HCT116 (cell line): ENCODE measurements around the gene GPX3. TPM values are rescaled to one million over a fixed set of nuclear protein-coding genes. Genes with fewer than 3 reads are reported as not detected.

Source experiments
- ATAC-seq: fragments of 200-7000 bp; cut with Tn5 transposase; 2 replicates; pipeline ENCODE4 v1.9.1; 2020; ENCODE audit warnings: mild to moderate bottlenecking, moderate library complexity
- BruUV-seq: library from RNA; stranded (reverse); fragments of 400-500 nt; replicated peaks from 2 replicates; lab custom pipeline; 2021; lab: Mats Ljungman, UMichigan
- CTCF ChIA-PET: fragments of 300-600 bp; sonication (Branson Sonifier 250); formaldehyde crosslinking; loops from one replicate; lab custom pipeline; 2021; ENCODE audit warnings: antibody characterized with exemption; lab: Charles Lee
- POLR2A ChIA-PET: fragments of 300-600, 350-600 bp; sonication (Branson Sonifier 250); formaldehyde crosslinking; loops from one replicate; lab custom pipeline; 2021; ENCODE audit warnings: antibody characterized with exemption; lab: Charles Lee
- RAD21 ChIA-PET, 2 experiments: fragments of 300-600 bp; sonication (Branson Sonifier 250); formaldehyde crosslinking; loops; one replicate each; lab custom pipeline; 2023; ENCODE audit warnings: low total read pairs in 2 of 2; ENCODE audit not compliant: uncharacterized antibody in 2 of 2, unreplicated experiment in 2 of 2, low non-redundant PET in 1 of 2; lab: Charles Lee
- DNase-seq: peaks from one replicate; pipeline ENCODE4 v3.0.0-alpha.2; 2010; ENCODE audit warnings: low read depth, low spot score
- H2AFZ ChIP-seq: fragments of 200-600 bp; shearing (Covaris generic), sonication (generic); 2 replicates; pipeline ENCODE4 v1.6.1; 2017; ENCODE audit warnings: low read depth, mixed run types, mixed read lengths, antibody characterized with exemption, low read length; ENCODE audit not compliant: poor library complexity, severe bottlenecking
- H3K27ac ChIP-seq: 2 replicates; pipeline ENCODE4 v1.5.1; 2012; ENCODE audit warnings: low read depth, low read length
- H3K27me3 ChIP-seq: fragments of 200-600 bp; sonication (generic); 2 replicates; pipeline ENCODE4 v1.6.1; 2016; ENCODE audit warnings: mixed run types, low read length, mixed read lengths; ENCODE audit not compliant: insufficient read depth
- H3K36me3 ChIP-seq, 2 experiments: fragments of 200-500 bp in 1 of 2; fragments of 200-600 bp in 1 of 2; sonication (Bioruptor generic) in 1 of 2; sonication (generic) in 1 of 2; 2 replicates each; pipeline versions ENCODE4 v1.5.1 to v1.6.1; 2014 to 2016; ENCODE audit warnings: low read length in 2 of 2, inconsistent platforms in 1 of 2, mixed read lengths in 1 of 2, mixed run types in 1 of 2; ENCODE audit not compliant: insufficient read depth in 2 of 2, control insufficient read depth in 1 of 2
- H3K4me1 ChIP-seq, 2 experiments: fragments of 200-600 bp in 1 of 2; sonication (generic) in 1 of 2; 2 replicates each; pipeline versions ENCODE4 v1.5.1 to v1.6.1; 2012 to 2017; ENCODE audit warnings: low read length in 2 of 2, inconsistent platforms in 1 of 2, mild to moderate bottlenecking in 1 of 2, mixed read lengths in 1 of 2, mixed run types in 1 of 2, moderate library complexity in 1 of 2; ENCODE audit not compliant: insufficient read depth in 2 of 2, control insufficient read depth in 1 of 2
- H3K4me2 ChIP-seq: fragments of 200-600 bp; sonication (generic); 2 replicates; pipeline ENCODE4 v1.6.1; 2017; ENCODE audit warnings: mixed run types, low read length, mixed read lengths
- H3K4me3 ChIP-seq, 2 experiments: fragments of 200-600 bp in 1 of 2; sonication (generic) in 1 of 2; replicated peaks in 1 of 2; 2 replicates each; pipeline ENCODE4 v1.5.1; 2011 to 2016; ENCODE audit warnings: low read length in 2 of 2, control low read depth in 1 of 2, low read depth in 1 of 2, mild to moderate bottlenecking in 1 of 2, mixed read lengths in 1 of 2, mixed run types in 1 of 2
- H3K79me2 ChIP-seq: fragments of 200-600 bp; sonication (generic); 2 replicates; pipeline ENCODE4 v1.6.1; 2017; ENCODE audit warnings: mild to moderate bottlenecking, mixed run types, low read length, moderate library complexity, mixed read lengths; ENCODE audit not compliant: insufficient read depth
- H3K9ac ChIP-seq: fragments of 200-600 bp; sonication (generic); 2 replicates; pipeline ENCODE4 v1.6.1; 2016; ENCODE audit warnings: low read length, mixed read lengths
- H3K9me2 ChIP-seq: fragments of 200-600 bp; sonication (generic), shearing (Covaris generic); 2 replicates; pipeline ENCODE4 v1.6.1; 2017; ENCODE audit warnings: mixed run types, mild to moderate bottlenecking, moderate library complexity; ENCODE audit not compliant: insufficient read depth
- H3K9me3 ChIP-seq, 2 experiments: fragments of 200-500 bp in 1 of 2; fragments of 200-600 bp in 1 of 2; sonication (Bioruptor generic) in 1 of 2; sonication (generic) in 1 of 2; 2 replicates each; pipeline ENCODE4 v1.6.1; 2014 to 2017; ENCODE audit warnings: low read length in 2 of 2, mixed read lengths in 2 of 2, inconsistent platforms in 1 of 2, low read depth in 1 of 2, mild to moderate bottlenecking in 1 of 2, mixed run types in 1 of 2, moderate library complexity in 1 of 2; ENCODE audit not compliant: control insufficient read depth in 1 of 2, insufficient read depth in 1 of 2
- H4K20me1 ChIP-seq: fragments of 200-600 bp; sonication (generic), shearing (Covaris generic); 2 replicates; pipeline ENCODE4 v1.6.1; 2017; ENCODE audit warnings: mixed run types, mild to moderate bottlenecking, moderate library complexity; ENCODE audit not compliant: insufficient read depth
- CEBPB ChIP-seq: IDR thresholded peaks from 2 replicates; pipeline ENCODE4 v1.6.1; 2012; ENCODE audit warnings: low read depth
- CTCF ChIP-seq, 3 experiments: fragments of 200-600 bp in 1 of 3; sonication (generic) in 1 of 3; IDR thresholded peaks in 2 of 3; conservative IDR thresholded peaks in 1 of 3; 2 replicates each; pipeline ENCODE4 v1.5.1; 2012 to 2017; ENCODE audit warnings: low read depth in 2 of 3, low read length in 2 of 3, antibody characterized with exemption in 1 of 3, borderline replicate concordance in 1 of 3, control low read depth in 1 of 3, mild to moderate bottlenecking in 1 of 3, mixed read lengths in 1 of 3, mixed run types in 1 of 3, moderate library complexity in 1 of 3; ENCODE audit not compliant: insufficient read depth in 1 of 3
- EGR1 ChIP-seq: IDR thresholded peaks from 2 replicates; pipeline ENCODE4 v1.6.1; 2012; ENCODE audit warnings: low read depth
- ELF1 ChIP-seq: IDR thresholded peaks from 2 replicates; pipeline ENCODE4 v1.6.1; 2012; ENCODE audit warnings: low read depth, borderline replicate concordance
- EZH2phosphoT487 ChIP-seq: fragments of 200-600 bp; IDR thresholded peaks from 2 replicates; pipeline ENCODE4 v1.6.1; 2018; ENCODE audit warnings: antibody characterized with exemption, borderline replicate concordance
- FOSL1 ChIP-seq: IDR thresholded peaks from 2 replicates; pipeline ENCODE4 v1.6.1; 2012; ENCODE audit warnings: low read depth
- REST ChIP-seq: IDR thresholded peaks from 2 replicates; pipeline ENCODE4 v1.6.1; 2012; ENCODE audit warnings: low read depth
- SRF ChIP-seq: IDR thresholded peaks from 2 replicates; pipeline ENCODE4 v1.6.1; 2012; ENCODE audit warnings: low read depth
- intact Hi-C: fragments of 100-400 bp; cut with micrococcal nuclease; formaldehyde crosslinking; loops from 2 replicates; pipeline ENCODE4 v1.10.0; 2022
- total RNA-seq: library from RNA; stranded (reverse); gene quantifications from one replicate; pipeline ENCODE4 v1.2.1, GENCODE V29; 2021; ENCODE audit not compliant: unreplicated experiment

The GPX3 gene
- total RNA-seq, 1 experiment from 2014 or later: 0.96 TPM

- no peak for TF ChIP-seq FOSL1
These were observed 15.0 kb upstream of the GPX3 start (continued) for GRCh38 chr5:151005187-151005949.

GRCh38 chr5:151005950-151006576 lies 14.3 kb upstream of the GPX3 start:
- Histone ChIP-seq H3K4me2 (peak overlapping the region; percentile 4; the same call in 1 of the 2 replicates), H3K36me3 (no peaks in the 10 kb centered on the region), H3K9me3 (no peaks in the 10 kb centered on the region), H3K79me2 (no peaks in the 10 kb centered on the region), H2AFZ (no peak overlapping the region), H3K27me3 (no peaks in the 10 kb centered on the region), H3K4me1 (peaks cover 0 to 16% of the 10 kb centered on the region in 2 experiments; a peak in 2 of 4 replicates), H3K9me2 (no peaks in the 10 kb centered on the region), H4K20me1 (no peaks in the 10 kb centered on the region), H3K27ac (no peak overlapping the region), H3K4me3 (no peak overlapping the region), H3K9ac (no peak overlapping the region)
- peak; percentile 60 for ATAC-seq
- DNase-seq: no peak
- CTCF ChIA-PET: interaction anchor here (0.7 kb wide), 1 partner anchor 159 kb away, joined by 4 read pairs; no protein-coding TSS in a partner anchor
- TF ChIP-seq CEBPB (0 out of 2 replicates have a peak, but pooled peaks have one; percentile 33), FOSL1 (peak; percentile 13; the same call in 1 of the 2 replicates), EGR1 (no peak)
- BruUV-seq: no TSS peak
- POLR2A ChIA-PET: no interaction called here
- RAD21 ChIA-PET: no interaction called here
- intact Hi-C loops: loop anchor here (10.0 kb wide), 2 partner anchors 229 to 519 kb away; no protein-coding TSS in a partner anchor

GRCh38 chr5:151006704-151007334 lies 13.6 kb upstream of the GPX3 start:
- no peaks in the 10 kb centered on the region for H3K9me3 ChIP-seq
- no peaks in the 10 kb centered on the region for H3K27me3 ChIP-seq
- no peak overlapping the region for H2AFZ ChIP-seq
- ChIA-PET CTCF (no interaction called here), POLR2A (no interaction called here), RAD21 (no interaction called here)
- intact Hi-C loops: loop anchor here (10.0 kb wide), 2 partner anchors 228 to 518 kb away; no protein-coding TSS in a partner anchor
- DNase-seq (no peak), ATAC-seq (no peak)
- no peak overlapping the region for H3K4me2 ChIP-seq
- H3K9me2 ChIP-seq: no peaks in the 10 kb centered on the region
- BruUV-seq: no TSS peak
- no peak overlapping the region for H3K9ac ChIP-seq
- H4K20me1 ChIP-seq: no peaks in the 10 kb centered on the region
- no peak overlapping the region for H3K4me3 ChIP-seq
- TF ChIP-seq REST (no peak), SRF (no peak), CTCF (IDR thresholded peaks at IDR 0.05 in 2 of 3, conservative IDR thresholded peaks at IDR 0.05 in 1 of 3; ENCODE audit: borderline replicate concordance in 1 of 3, insufficient read depth in 1 of 3, low read depth in 2 of 3, low read length in 2 of 3) (no peak), FOSL1 (no peak), EZH2phosphoT487 (no peak), ELF1 (no peak)
- H3K27ac ChIP-seq: no peak overlapping the region
- no peaks in the 10 kb centered on the region for H3K79me2 ChIP-seq
- H3K36me3 ChIP-seq: no peaks in the 10 kb centered on the region
- peaks cover 0 to 16% of the 10 kb centered on the region in 2 experiments; a peak in 2 of 4 replicates for H3K4me1 ChIP-seq
